H1 (cell line): ENCODE results near the gene ITLN1. TPM values are rescaled to one million over a fixed set of nuclear protein-coding genes. Genes with fewer than 3 reads are reported as not detected.

Experiments used
- TAF7 ChIP-seq: optimal IDR thresholded peaks from 2 replicates; pipeline ENCODE3; 2011; ENCODE audit warnings: low read depth, mild to moderate bottlenecking, inconsistent platforms, low read length, moderate library complexity, borderline replicate concordance
- polyA plus RNA-seq, 7 experiments: library from polyadenylated mRNA; depleted of rRNA in 3 of 7; stranded (reverse) in 5 of 7; unstranded in 2 of 7; fragments of >200 nt in 5 of 7; fragments of 200-250 nt in 2 of 7; gene quantifications; 1 replicate in 5 of 7; 2 replicates in 1 of 7; 4 replicates in 1 of 7; pipeline versions ENCODE4 v1.2.1 to v1.2.3, GENCODE V29; 2011 to 2013; ENCODE audit warnings: missing spikeins in 2 of 7, mixed read lengths in 2 of 7
- total RNA-seq: library from RNA; stranded (reverse); fragmentation: NEBNext Ultra II Directional; extraction: Animal tissue kit (Norgen Biotek cat#: 25700); gene quantifications from 2 replicates; pipeline ENCODE4 v1.2.1, GENCODE V29; 2021

The ITLN1 gene
- total and polyA plus RNA-seq, 2 of the 8 experiments (the other 6 are each of a cell fraction or from before 2014, with no cell fraction given): not detected

- no peak for TF ChIP-seq TAF7
These were observed 24.0 kb downstream of the ITLN1 start (continued) for GRCh38 chr1:160860840-160861505.
